Measurements from ENCODE around the gene MYO19. TPM values are rescaled to one million over a fixed set of nuclear protein-coding genes. Genes with fewer than 3 reads are reported as not detected.

MYO19 gene
- total and polyA plus RNA-seq, 9 of the 15 experiments (the other 6 are each of a cell fraction or from before 2014, with no cell fraction given): 21.6 to 176 (median 129) TPM

DNA sequence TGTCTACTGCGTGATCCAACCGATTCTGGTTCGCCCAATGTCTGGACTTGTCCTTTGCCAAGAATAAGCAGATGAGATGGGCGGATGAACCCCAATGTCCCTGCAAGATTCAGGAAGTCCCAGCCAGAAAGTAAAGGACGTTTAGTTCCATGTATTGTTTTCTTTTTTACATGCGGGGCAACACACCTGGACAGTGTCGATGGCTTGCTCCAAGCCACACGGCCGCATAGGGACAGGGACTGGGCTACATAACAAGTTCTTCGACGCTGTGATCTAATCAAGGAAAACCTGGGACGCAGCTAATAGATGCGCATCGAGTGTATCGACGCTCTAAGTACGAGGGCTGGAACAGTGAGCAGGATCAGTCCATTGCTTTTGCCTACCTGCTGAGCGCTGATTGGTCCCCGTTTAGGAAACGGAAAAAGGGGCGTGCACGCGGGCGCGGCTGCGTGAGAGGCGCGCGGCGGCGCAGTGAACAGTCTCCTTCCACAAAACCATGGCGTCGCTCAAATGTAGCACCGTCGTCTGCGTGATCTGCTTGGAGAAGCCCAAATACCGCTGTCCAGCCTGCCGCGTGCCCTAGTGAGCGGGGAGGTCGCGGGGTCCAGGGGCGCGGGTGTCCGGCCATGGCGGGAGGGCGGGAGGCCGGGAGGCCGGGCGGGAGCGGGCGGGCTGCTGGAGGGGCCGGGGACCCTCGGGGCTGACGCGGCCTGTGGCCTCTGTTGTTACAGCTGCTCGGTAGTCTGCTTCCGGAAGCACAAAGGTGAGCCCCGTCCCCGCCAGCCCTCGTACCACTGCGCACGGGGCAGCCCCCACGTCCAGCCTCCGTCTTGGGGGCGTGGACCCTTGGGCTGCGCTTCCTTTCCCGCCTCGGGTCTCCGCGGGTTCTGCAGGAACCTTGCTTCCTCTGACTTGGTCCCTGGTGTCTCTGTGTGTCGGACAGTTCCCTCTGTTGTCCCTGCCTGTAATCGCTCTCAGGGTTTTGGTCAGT is 48.2 kb downstream of the MYO19 start, which contains the start of gene ZNHIT3 (continued):
- TF ChIP-seq HIVEP1 (CRISPR knock-in tag; IDR thresholded peaks at IDR 0.05) (no peak), SUPT5H (IDR thresholded peaks at IDR 0.05) (peak; percentile 80), HLTF (IDR thresholded peaks at IDR 0.05) (no peak), ZNF316 (IDR thresholded peaks at IDR 0.05) (no peak), ZFP30 (CRISPR knock-in tag; IDR thresholded peaks at IDR 0.05; ENCODE audit: borderline replicate concordance) (no peak), NFE2 (IDR thresholded peaks at IDR 0.05; ENCODE audit: low read depth) (0 out of 2 replicates have a peak, but pooled peaks have one; percentile 8), ZBED1 (IDR thresholded peaks at IDR 0.05) (no peak), SMAD4 (CRISPR knock-in tag; conservative IDR thresholded peaks at IDR 0.05) (no peak), SMARCC2 (IDR thresholded peaks at IDR 0.05; ENCODE audit: low read depth) (no peak), HDGF (IDR thresholded peaks at IDR 0.05) (no peak), ZNF347 (CRISPR knock-in tag; IDR thresholded peaks at IDR 0.05; ENCODE audit: low read depth) (no peak), MTA1 (IDR thresholded peaks at IDR 0.05; ENCODE audit: borderline replicate concordance) (no peak), RBBP5 (IDR thresholded peaks at IDR 0.05; ENCODE audit: borderline replicate concordance, insufficient read depth, low read length, poor library complexity, severe bottlenecking) (peak; percentile 51), PML (IDR thresholded peaks at IDR 0.05; ENCODE audit: low read length) (peak; percentile 59; the same call in 1 of the 2 replicates), HNRNPUL1 (IDR thresholded peaks at IDR 0.05; ENCODE audit: low read length) (no peak), TARDBP (IDR thresholded peaks at IDR 0.05) (no peak), TFAM (CRISPR knock-in tag; conservative IDR thresholded peaks at IDR 0.05) (no peak), KDM1A (IDR thresholded peaks at IDR 0.05) (peak in 1 of 2 experiments; percentile 56; a peak in 2 of 4 replicates), ELF1 (tag; IDR thresholded peaks at IDR 0.05) (peak; percentile 83), TAF7 (tag; IDR thresholded peaks at IDR 0.05) (no peak; the same call in 1 of the 2 replicates), RBM15 (IDR thresholded peaks at IDR 0.05; ENCODE audit: insufficient read depth, low read length) (no peak)
- TF ChIP-seq, protein P1, sequence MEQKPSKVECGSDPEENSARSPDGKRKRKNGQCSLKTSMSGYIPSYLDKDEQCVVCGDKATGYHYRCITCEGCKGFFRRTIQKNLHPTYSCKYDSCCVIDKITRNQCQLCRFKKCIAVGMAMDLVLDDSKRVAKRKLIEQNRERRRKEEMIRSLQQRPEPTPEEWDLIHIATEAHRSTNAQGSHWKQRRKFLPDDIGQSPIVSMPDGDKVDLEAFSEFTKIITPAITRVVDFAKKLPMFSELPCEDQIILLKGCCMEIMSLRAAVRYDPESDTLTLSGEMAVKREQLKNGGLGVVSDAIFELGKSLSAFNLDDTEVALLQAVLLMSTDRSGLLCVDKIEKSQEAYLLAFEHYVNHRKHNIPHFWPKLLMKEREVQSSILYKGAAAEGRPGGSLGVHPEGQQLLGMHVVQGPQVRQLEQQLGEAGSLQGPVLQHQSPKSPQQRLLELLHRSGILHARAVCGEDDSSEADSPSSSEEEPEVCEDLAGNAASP (IDR thresholded peaks at IDR 0.05): no peak
- TF ChIP-seq, protein P2, sequence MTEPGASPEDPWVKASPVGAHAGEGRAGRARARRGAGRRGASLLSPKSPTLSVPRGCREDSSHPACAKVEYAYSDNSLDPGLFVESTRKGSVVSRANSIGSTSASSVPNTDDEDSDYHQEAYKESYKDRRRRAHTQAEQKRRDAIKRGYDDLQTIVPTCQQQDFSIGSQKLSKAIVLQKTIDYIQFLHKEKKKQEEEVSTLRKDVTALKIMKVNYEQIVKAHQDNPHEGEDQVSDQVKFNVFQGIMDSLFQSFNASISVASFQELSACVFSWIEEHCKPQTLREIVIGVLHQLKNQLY (CRISPR knock-in tag; conservative IDR thresholded peaks at IDR 0.05): no peak
- TF ChIP-seq, protein P3, sequence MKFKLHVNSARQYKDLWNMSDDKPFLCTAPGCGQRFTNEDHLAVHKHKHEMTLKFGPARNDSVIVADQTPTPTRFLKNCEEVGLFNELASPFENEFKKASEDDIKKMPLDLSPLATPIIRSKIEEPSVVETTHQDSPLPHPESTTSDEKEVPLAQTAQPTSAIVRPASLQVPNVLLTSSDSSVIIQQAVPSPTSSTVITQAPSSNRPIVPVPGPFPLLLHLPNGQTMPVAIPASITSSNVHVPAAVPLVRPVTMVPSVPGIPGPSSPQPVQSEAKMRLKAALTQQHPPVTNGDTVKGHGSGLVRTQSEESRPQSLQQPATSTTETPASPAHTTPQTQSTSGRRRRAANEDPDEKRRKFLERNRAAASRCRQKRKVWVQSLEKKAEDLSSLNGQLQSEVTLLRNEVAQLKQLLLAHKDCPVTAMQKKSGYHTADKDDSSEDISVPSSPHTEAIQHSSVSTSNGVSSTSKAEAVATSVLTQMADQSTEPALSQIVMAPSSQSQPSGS (CRISPR knock-in tag; IDR thresholded peaks at IDR 0.05): no peak

Measured in K562 (cell line).